ENCODE results near the gene SIGMAR1.

SIGMAR1 gene

GRCh38 chr9:34603610-34604231 is 33.9 kb downstream of the SIGMAR1 start:
- DNase-seq (ENCODE audit: low spot score): peak; percentile 84

DNA sequence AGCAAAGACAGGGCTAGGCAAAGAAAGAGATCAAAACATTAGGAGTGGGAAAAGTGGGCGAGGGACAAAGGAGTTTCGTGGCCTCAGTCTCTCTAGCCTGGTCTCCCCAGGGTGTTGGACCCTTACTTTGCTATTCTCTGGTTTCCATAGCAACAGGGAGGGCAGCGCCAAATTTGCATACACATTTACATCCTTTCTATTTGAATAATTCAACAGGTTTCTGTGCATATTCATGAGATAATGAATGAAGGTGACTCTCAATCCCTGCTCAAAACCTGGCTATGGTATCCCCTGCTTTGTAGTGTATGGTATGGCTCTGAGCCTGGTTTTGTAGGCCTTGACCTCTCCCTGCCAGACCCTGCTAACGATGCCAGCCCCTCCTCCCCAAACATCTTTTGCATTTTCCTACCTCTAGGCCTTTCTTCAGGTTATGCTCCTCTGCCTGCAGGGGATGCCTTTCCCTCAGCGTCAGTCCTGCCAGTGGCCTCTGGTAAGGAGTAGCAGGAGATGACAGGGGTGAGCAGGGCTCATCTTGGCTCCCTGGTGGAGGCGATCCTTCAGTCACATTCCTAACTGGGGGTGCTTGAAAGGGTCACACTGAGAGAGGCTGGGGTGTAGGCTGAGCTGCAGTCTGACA is 35.5 kb downstream of the SIGMAR1 start:
- DNase-seq (ENCODE audit: low spot score): no peak

- no peak for DNase-seq (ENCODE audit: low spot score)
These were observed 36.7 kb downstream of the SIGMAR1 start for GRCh38 chr9:34600908-34601307.

GRCh38 chr9:34599546-34599945 is 38.0 kb downstream of the SIGMAR1 start:
- no peak for DNase-seq (ENCODE audit: low spot score)

- no peak for DNase-seq (ENCODE audit: low spot score)
These were observed 43.4 kb downstream of the SIGMAR1 start for GRCh38 chr9:34594177-34594576.

DNA sequence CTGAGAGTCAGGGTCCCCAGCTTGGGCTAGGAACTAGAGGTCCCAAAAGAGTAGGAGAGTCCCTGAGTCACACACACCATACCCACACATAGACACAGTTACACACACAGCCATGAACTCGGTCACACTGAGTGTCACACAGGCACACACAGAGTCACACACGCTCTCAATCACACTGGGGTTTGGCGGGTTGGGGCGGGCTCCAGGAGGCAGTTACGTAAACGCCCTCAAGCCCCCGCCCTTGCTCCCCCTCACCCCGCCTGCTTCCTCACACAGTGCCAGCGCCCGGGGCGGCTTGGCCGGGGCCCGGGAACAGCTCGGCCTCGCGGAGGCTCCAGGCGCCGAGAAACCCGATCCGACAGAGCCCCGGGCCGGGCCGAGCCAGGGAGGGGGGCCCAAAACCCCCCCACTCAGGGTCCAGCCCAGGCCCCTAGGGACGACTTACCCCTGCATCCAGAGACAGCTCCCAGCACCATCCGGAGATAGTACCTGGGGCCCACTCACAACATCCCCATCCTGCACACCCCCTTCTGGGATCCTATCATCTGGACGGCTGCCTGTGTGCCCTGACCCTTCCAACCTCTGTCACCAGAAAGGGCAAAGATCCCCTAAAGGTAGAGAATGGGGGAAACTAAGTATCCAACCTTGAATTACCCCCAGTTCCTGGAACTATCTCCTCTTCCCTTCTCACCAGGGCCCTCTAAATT is 44.5 kb downstream of the SIGMAR1 start:
- no peak for DNase-seq (ENCODE audit: low spot score)

DNA sequence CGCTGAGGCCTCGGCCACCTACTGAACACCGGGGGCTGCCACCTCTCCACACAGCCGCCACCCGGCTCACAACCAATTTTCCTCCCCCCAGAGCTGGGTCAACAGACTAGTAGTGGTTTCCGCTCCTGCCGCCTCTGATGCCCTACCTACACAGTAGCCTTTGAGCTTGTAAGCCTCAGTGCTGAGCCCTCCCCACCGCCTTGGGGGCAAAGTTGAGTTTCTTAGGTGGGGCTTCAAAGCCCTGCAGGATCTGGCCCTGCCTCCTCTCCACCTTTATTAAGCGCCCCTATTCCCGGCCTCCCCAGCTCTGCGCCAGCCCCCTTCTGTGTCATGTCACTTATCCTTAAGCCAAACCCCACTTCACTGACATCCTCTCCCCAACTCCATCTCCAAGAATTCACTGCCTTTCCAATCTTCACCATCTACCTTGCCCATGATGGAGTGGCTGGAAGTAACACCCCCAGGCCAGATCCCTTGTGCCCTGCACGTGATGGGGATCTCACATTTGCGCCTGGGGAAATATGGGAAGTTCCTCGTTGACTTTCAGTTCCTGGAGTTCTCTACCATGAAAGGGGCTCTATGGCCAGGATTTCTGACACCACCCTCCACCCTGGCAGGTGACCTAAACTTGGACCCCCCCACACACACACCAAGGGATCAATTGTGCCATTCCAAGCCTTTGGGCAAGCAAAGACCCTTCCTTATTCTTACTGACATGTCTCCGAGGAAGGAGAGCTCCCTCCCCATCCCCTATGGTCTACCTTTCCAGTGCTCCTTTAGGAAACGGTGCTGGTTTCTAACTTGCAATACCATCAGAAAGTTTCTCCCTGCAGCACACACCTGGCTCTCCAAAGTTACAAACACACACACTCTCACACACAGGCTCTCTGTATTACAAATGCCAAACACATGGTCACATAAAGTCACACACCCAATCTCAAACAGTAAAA is 45.4 kb downstream of the SIGMAR1 start:
- DNase-seq (ENCODE audit: low spot score): no peak

GRCh38 chr9:34591248-34591916 is 46.2 kb downstream of the SIGMAR1 start:
- DNase-seq (ENCODE audit: low spot score): peak; percentile 74

GRCh38 chr9:34590381-34591247 is 47.0 kb downstream of the SIGMAR1 start:
- DNase-seq (ENCODE audit: low spot score): no peak

DNA sequence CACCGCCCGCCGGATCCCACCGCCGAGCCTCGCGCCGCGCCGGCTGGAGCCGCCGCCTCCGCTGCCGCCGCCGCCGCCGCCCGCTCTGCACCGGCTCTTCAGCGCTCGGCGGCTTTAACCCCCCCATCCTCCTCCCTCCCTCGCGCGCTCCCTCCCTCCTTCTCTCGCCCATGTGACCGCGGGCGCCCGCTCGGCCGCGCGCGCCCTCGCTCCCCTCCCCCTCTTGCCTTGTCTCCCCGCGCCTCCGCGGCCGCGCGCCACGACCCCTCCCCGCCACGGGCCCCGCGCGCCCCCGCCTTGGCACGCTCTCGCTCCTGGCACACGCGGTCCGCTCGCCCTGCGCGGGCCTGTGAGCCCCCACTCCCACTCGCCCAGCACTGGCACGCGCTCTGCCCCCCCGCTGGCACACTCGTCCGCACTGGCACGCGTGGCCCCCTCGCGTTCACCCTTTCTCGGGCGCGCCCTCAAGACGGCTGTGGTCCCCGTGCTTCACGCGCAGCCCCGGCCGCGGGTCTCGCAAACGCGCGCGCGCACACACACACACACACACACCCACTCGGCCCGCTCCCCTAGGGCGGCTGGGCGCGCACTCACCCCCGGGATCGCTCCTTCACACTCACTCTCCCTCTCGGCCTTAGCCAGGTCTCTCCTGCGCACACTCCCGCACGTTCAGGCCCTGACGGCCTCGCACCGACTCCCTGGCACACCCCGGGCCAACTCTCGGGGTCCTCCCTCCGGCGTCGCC is 47.8 kb downstream of the SIGMAR1 start, which contains the start of gene CNTFR:
TSS of gene CNTFR (minus strand) at position 89 of the 745 bp plus-strand sequence. CDS start 20,743 bp downstream, outside the sequence.
- no peak for DNase-seq (ENCODE audit: low spot score)

DNA sequence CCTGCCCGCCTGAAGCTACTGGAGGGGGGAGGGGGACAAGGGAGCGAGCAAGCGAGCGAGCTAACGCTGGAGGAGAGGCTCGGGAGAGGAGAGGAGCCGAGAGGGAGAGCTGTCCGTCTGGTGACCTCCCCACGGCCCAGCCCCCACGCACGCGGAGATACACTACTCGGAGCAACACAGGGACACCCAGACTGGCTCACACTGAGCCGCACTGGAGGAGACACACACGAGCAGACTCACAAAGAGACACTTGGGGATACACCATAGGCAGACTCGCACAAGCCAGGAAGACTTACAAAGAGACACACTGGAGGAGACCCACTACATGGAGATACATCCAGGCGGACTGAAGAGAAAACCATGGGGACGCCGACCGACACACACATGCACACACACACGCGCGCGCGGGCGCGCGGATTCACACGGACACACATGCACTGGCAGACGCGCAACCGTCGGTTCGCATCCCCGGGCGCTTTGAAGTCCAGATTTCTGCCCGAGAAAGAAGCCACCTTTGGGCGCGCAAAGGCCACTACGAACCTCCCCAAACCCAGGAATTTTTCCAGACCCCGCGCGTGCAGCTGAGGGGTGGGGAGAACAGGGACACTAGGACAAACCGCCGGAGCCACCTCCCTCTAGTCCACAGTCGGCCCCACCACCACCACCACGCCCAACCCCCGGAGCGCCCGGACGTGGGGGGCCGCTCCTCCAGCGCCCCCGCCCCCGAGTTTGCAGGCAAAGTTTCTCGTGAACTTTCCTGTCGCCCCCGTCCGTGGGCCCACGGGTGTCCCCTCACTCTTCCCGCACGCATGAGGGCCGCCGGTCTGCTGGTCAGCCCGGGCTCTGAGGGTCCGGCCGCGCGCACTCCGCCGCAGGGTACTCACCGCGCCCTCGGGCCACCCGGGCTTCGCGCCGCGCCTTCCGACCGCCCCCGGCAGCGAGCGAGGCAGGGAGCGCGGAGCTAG is 48.6 kb downstream of the SIGMAR1 start:
- DNase-seq (ENCODE audit: low spot score): no peak

DNA sequence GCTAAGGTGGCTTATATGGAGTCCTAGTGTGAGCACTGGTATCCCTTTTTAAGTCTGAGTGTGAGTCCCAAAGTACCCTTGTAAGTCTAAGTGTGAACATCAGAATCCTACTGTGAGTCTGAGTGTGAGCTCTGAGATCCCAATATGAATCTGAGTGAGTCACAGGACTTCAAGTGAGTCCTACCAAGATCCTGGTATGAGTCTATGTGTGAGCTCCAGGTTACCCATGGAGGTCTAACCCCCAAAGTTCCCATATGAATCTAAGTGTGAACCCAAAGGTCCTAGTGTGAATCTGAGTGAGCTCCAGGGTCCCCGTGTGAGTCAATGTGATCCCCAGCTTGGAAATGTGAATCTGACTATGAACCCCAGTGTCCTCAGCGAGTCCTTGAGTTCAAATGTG is 50.3 kb downstream of the SIGMAR1 start:
- DNase-seq (ENCODE audit: low spot score): peak; percentile 22

- DNase-seq (ENCODE audit: low spot score): no peak
These were observed 51.5 kb downstream of the SIGMAR1 start for GRCh38 chr9:34585946-34586669.

DNA sequence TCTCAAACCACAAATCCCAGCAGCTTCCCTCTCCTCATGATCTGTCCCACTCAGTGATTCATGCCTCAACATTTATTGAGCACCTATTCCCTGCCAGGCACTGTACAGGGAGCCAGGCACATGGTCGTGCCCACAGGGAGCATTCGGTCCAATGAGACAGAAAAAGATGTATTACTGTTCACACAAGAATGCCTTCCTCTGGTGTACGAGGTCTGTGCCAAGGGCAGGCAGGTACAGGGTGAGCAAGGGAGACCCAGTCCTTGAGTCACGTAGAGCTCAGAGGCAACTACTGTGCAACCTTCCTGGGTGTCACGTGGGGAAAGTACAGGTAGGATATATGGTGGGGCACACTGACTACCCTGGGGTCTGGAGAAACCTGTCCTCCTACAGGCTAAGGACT is 52.6 kb downstream of the SIGMAR1 start:
- DNase-seq (ENCODE audit: low spot score): no peak

Measured in activated CD4-positive, alpha-beta T cell treated with anti-CD3 and anti-CD28 coated beads, Interleukin-2, Interleukin-4, amounts not matched to agents 100 ng/mL and 50 ng/mL, durations not matched to agents 16 hours and 8 hours (primary cell).